GM20431 (cell line): ENCODE data around the gene ADAM12.
"Not testable (repeated sequence)": the region's sequence is repeated elsewhere in the genome, so short reads cannot be mapped to it uniquely, and the experiment has no call there.

ENCODE experiments used
- in situ Hi-C: fragments of 300-500 bp; cut with MseI, MboI; formaldehyde crosslinking; loops from one replicate; pipeline ENCODE4 v1.15.0; 2020; ENCODE audit warnings: low sequenced_read_pairs; ENCODE audit not compliant: unreplicated experiment

Gene ADAM12

DNA sequence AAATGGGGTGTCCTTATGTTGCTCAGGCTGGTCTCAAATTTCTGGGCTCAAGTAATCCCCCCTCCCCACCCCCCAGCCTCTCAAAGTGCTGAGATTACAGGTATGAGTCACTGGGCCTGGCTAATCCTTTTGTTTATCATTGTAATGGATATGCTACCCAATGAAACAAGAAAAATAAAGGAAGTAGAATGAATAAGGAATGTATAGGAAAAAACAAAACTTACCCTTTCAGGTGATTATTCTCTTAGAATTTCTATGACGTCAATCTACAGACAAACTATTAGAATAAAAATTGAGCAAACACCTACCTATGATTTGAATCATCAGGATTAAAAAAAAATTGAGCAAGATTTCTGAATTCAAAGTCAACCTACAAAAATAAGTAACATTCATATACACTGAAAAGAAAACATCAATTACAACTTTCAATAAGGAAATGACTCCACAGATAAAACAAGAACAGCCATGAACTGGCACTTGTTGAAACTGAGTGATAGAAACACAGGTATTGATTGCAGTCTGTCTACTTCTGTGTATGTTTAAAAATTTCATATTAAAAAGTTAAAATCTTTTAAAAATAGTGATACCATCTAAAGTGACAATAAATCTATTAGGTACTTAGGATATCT lies 12.2 kb downstream of the ADAM12 start:
- in situ Hi-C loops = no loop called here

DNA sequence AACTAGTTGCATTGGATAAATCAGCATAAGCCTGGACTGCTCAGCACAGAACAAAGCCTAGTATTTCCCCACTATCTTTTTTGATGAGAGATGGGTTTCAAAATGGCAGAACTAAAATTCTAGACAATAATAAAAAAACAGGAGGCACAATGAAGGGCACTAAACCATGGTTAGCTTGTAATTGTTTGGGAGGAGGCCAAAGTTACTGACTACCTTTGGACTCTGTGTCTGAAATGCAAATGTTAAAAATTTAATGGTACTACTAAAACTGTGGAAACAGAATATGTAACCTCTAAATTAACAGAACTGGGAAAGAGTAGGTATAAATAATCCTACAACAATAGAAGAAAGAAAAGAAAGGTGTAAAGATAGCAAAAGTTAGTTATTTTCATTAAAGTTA lies 13.0 kb downstream of the ADAM12 start:
- in situ Hi-C loops = no loop called here

DNA sequence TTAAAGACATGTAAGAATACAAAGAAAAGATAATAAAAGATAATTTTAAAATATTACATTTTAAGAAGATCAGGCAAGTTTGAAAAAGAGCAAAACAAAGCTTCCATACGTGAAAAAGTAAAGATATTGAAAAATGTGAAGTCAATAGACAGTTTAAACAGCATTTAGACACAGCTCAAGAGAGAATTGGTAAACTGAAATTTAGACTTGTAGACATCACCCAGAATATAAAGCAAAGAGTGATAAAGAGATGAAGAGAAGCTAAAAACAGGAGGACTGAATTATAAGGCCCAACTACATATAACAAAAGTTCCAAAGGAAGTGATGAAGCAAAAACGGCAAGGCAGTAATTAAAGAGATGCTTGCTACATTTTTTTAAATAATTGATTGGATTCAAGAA lies 13.8 kb downstream of the ADAM12 start:
- in situ Hi-C loops = no loop called here

GRCh38 chr10:126373972-126374371 lies 14.3 kb downstream of the ADAM12 start:
- in situ Hi-C loops = no loop called here

DNA sequence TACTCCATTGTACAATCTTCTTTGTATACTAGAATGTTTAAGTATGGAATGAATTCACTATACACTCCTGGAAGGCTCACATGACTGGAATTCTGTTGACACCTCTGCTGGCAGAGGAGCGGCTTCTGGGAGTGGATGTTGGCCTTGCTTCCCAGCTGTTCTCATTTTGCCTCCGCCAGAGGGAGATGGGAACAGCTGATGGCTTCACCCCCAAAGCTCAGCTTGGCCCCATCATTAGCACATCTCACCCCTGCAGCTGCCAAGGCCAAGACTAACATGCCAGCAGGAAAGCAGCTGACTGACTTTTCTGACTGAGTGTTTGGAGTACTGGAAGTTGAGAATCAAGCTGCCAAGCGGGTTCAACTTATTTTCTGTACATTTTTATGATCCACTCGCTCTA lies 15.1 kb downstream of the ADAM12 start:
- in situ Hi-C loops = no loop called here

GRCh38 chr10:126372396-126372795 lies 15.9 kb downstream of the ADAM12 start:
- in situ Hi-C loops = no loop called here

DNA sequence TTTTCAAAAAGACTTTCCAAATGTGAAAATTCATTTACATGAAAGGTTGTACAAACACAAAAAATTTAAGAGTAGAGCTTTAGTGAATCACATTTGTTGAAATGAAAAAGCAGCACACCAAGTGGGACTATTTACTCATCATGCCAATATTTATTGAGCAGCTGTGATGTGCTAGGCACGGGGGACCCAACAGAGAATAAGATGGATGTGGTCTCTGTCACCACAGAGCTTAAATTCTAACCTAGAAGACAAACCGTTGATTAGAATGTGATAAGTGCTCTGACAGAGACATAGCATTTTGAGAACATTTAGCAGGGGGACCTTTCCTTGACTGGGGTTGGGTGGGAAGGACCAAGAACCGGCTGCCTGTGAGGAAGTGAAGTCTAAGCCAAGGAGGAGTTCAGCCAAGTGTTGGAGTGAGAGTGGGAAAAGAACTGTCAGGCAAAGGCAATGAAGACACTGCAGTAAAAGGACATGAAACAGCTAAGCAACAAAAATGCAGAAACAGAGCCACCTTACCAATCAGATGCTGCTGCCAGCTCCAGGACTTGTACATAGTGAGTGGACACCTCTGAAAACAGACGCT lies 19.1 kb downstream of the ADAM12 start:
- in situ Hi-C loops = no loop called here

DNA sequence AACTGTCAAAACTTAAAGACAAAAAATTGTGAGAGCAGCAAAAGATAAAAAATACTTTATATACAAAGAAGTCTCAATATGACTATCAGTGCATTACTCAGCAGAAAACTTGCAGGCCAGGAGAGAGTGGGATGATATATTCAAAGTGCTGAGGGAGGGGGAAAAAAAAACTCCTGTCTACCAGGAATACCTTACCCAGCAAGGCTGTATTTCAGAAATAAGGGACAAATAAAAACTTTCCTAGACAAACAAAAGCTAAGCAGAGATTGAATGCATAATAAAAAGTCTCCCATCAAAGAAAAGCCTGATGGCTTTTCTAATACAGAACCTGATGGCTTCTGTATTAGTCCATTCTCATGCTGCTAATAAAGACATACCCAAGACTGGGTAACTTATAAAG lies 31.1 kb downstream of the ADAM12 start:
- in situ Hi-C loops = no loop called here

- in situ Hi-C loops = no loop called here
Observed at GRCh38 chr10:126353666-126354065, 34.6 kb downstream of the ADAM12 start.

- in situ Hi-C loops = no loop called here
Observed at GRCh38 chr10:126352453-126352852, 35.8 kb downstream of the ADAM12 start.

- in situ Hi-C loops = no loop called here
Observed at GRCh38 chr10:126351021-126351420, 37.3 kb downstream of the ADAM12 start.

- in situ Hi-C loops = no loop called here
Observed at GRCh38 chr10:126350216-126350992, 37.9 kb downstream of the ADAM12 start.

DNA sequence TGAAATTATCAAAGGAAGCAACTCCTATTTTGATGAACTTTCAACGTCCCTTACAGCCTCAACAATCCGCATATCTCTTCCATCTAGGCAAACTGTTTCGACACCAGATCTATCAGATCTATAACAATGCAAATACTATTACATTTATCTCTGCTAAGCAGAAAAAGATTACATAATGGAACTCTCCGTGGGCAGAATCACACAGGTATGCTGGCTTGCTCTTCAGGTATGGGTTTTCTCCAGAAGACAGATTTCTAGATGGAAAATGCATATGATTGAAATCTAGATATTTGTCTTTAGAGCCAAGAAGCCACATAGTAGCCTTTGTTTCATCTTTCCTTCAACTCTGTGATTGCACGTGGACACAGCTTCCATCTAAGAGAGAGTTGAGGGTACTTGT lies 38.6 kb downstream of the ADAM12 start:
- in situ Hi-C loops = no loop called here

DNA sequence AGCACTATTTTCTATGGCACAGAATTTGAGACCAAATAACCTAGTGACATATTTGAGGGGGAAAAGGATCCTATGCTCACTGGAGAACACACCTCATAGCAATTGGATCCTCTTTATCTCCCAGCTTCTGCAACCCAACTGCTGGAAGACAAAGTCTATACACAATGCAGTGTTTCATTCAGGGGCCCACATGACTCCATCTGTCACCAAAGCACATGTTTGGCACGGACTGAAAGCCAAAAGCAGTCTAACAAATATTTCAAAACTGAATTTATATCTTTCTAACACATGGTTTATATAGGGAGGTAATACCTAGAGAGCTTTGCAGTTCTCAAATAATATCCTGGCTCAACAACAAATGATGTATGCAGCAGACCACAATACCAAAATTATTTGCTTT lies 39.2 kb downstream of the ADAM12 start:
- in situ Hi-C loops = no loop called here

GRCh38 chr10:126343496-126343895 lies 44.8 kb downstream of the ADAM12 start:
- in situ Hi-C loops = not testable (repeated sequence)

DNA sequence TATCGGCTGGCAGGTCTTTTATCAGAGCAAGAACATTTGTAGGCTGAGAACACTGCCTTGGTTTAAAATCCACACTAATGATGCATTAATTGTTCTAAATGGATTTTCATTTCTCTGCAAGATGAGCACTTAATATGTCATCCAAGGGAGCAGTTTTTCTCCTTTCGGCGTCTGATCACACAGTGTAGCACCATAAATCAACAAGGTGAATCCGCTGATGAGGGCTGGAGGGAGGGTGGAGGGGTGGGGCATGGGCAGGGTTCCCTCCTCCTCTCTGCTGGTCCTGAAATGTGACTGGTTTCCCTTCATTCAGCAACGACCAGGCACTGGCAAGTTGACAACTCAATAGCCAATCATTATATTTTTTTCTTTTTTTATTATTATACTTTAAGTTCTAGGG lies 45.6 kb downstream of the ADAM12 start:
- in situ Hi-C loops = no loop called here

DNA sequence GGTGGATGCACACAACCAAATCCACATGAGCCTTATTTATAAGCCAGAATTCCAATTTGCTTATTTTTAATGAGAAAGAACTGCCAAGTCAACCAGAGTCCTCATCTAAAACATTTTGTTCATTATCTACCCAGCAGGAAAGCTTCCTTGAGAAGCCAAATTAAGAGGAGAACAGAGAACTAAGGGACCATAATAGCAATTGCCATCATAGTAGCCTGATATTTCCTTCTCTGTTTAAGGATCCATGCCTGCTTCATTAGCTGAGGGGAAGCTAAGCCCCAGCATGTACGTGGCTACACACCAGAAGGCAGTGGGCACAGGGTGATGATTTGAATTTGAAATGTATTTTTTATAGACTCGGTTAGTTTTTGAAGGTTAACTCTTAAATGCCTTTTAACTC lies 46.8 kb downstream of the ADAM12 start:
- in situ Hi-C loops = no loop called here

DNA sequence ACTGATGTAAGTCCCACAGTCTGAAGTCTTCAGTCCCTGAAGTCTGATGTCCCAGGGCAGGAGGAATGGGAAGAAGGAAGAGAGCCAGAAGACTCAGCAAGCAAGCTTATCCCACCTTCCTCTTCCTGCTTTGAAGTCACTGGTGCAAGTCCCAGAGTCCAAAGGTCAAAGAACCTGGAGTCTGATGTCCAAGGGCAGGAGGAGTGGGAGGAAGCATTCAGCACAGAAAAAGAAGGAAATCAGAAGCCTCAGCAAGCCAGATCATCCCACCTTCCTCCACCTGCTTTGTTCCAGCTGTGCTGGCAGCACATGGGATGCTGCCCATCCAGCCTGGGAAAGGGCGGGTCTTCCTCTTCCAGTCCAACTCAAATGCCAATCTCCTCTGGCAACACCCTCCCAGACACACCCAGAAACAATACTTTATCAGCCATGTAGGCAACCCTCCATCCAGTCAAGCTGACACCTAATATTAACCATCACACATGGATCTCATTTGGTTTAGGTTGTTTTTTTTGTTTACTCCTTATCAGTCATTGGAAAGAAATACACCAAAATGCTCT lies 50.9 kb downstream of the ADAM12 start:
- in situ Hi-C loops = no loop called here

DNA sequence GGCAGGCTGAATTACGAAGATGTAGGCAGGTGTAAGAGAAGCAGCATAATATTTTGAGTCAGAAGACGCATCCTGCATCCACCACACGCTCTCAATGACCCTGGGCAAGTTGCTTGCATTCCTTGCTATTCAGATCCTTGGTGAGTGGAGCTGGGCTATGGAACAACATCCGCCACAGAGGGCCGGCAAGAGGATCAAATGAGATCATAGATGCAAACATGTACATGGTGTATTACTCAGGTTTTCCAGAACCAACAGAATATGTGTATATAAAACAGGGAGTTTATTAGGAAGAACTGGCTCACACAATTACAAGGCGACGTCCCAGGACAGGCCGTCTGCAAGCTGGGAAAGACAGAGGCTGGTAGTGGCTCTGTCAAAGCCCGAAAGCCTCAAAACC lies 51.5 kb downstream of the ADAM12 start:
- in situ Hi-C loops = no loop called here

DNA sequence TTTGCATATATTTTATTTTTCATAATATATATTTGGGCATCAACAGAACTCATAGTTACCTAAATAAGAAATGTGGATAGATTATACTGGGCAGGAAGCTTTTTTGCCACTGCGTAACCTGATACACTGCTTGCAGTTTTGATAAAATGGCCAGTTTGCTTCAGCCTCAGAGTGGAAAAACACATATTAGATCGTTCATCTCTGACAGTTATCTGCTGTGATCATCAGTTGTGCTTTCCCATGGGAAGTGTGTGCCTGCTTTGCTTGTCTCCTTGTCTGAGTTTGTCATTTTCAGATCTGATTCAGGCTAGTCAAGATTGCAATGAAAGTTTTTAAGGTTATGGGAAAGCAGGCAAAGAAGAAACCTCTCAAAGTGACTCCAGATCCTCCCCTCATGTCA lies 54.0 kb downstream of the ADAM12 start:
- in situ Hi-C loops = no loop called here

DNA sequence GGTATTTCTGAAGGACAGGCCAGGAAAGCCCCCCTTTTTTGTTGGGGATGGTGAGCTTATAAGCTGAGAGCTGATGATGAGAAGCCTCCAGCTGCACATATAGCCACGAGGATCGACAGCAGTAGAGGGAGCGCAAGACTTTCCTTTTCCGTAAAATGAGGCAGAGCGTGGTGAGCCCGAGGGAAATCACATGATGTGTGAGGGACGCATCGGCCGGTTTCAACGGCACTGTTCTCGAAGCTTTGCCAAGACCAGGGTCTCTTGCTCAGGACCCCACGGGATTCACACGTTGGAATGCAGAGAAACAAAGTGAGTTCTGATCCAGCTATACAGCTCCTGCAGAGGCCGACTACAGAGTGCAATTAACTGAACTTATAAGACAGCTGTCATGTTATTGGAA lies 55.7 kb downstream of the ADAM12 start:
- in situ Hi-C loops = no loop called here
